K562 (cell line): ENCODE measurements around the gene KLK14. TPM values are rescaled to one million over a fixed set of nuclear protein-coding genes. Genes with fewer than 3 reads are reported as not detected.
A peak's percentile ranks its signal among the peaks of the same experiment; 100 is the strongest.

Source experiments
- ARID1B ChIP-seq: fragments of 450-650 bp; IDR thresholded peaks from 2 replicates; pipeline ENCODE4 v1.6.1; 2016; ENCODE audit warnings: antibody characterized with exemption, mild to moderate bottlenecking, inconsistent platforms
- FOXP1 ChIP-seq: sonication (generic); formaldehyde crosslinking; IDR thresholded peaks from 2 replicates; pipeline ENCODE4 v1.8.0; 2022; ENCODE audit warnings: mild to moderate bottlenecking, missing genetic modification reagents
- GABPA ChIP-seq: fragments of 200-800 bp; sonication (Bioruptor generic); conservative IDR thresholded peaks from 2 replicates; pipeline ENCODE4 v1.6.1; 2016; ENCODE audit warnings: low read depth, missing genetic modification characterization, missing compliant biosample characterization
- GABPB1 ChIP-seq: sonication (generic); formaldehyde crosslinking; IDR thresholded peaks from 2 replicates; pipeline ENCODE4 v1.8.0; 2022; ENCODE audit warnings: mild to moderate bottlenecking, missing genetic modification reagents
- GTF2E2 ChIP-seq: fragments of 200-800 bp; sonication (Bioruptor generic); IDR thresholded peaks from 2 replicates; pipeline ENCODE4 v1.6.1; 2016; ENCODE audit warnings: missing genetic modification characterization, missing compliant biosample characterization
- HLTF ChIP-seq: fragments of 450-650 bp; IDR thresholded peaks from 2 replicates; pipeline ENCODE4 v1.6.1; 2016
- KDM1A ChIP-seq, 2 experiments: fragments of 450-650 bp; IDR thresholded peaks; 2 replicates each; pipeline ENCODE4 v1.6.1; 2016; ENCODE audit warnings: mild to moderate bottlenecking in 2 of 2
- MTA3 ChIP-seq: fragments of 450-650 bp; formaldehyde crosslinking; IDR thresholded peaks from 2 replicates; pipeline ENCODE4 v1.6.1; 2017; ENCODE audit warnings: mild to moderate bottlenecking, borderline replicate concordance
- MYBL2 ChIP-seq, 2 experiments: fragments of 450-650 bp in 1 of 2; sonication (generic) in 1 of 2; formaldehyde crosslinking in 1 of 2; IDR thresholded peaks; 2 replicates each; pipeline versions ENCODE4 v1.6.1 to v1.8.1; 2017 to 2022; ENCODE audit warnings: borderline replicate concordance in 1 of 2, inconsistent platforms in 1 of 2, low read depth in 1 of 2, mild to moderate bottlenecking in 1 of 2, missing genetic modification reagents in 1 of 2, moderate library complexity in 1 of 2
- RAD21 ChIP-seq, 2 experiments: fragments of 250-450 bp in 1 of 2; fragments of 450-650 bp in 1 of 2; sonication (Bioruptor Pico) in 1 of 2; formaldehyde crosslinking in 1 of 2; IDR thresholded peaks in 1 of 2; conservative IDR thresholded peaks in 1 of 2; 2 replicates each; pipeline versions ENCODE4 v1.4.0 to v1.8.0; 2020 to 2022; ENCODE audit warnings: mild to moderate bottlenecking in 2 of 2, moderate library complexity in 1 of 2
- RAD51 ChIP-seq: fragments of 450-650 bp; IDR thresholded peaks from 2 replicates; pipeline ENCODE4 v1.7.1; 2016; ENCODE audit warnings: low read depth, mild to moderate bottlenecking, borderline replicate concordance
- SIRT6 ChIP-seq: IDR thresholded peaks from one replicate; pipeline ENCODE4 v1.6.1; 2012; ENCODE audit warnings: low read depth, mild to moderate bottlenecking, control low read depth, inconsistent platforms, low read length, moderate library complexity
- SMAD3 ChIP-seq: fragments of 450-650 bp; formaldehyde crosslinking; conservative IDR thresholded peaks from 2 replicates; pipeline ENCODE4 v1.4.0; 2020; ENCODE audit warnings: mild to moderate bottlenecking
- SMARCA4 ChIP-seq: fragments of 450-650 bp; IDR thresholded peaks from 2 replicates; pipeline ENCODE4 v1.6.1; 2016
- SOX6 ChIP-seq: fragments of 450-650 bp; IDR thresholded peaks from 2 replicates; pipeline ENCODE4 v1.6.1; 2014; ENCODE audit warnings: mild to moderate bottlenecking
- ZC3H4 ChIP-seq: sonication (generic); formaldehyde crosslinking; IDR thresholded peaks from 2 replicates; pipeline ENCODE4 v1.9.0; 2021; ENCODE audit warnings: missing genetic modification reagents, borderline replicate concordance
- ZNF263 ChIP-seq: sonication (generic); formaldehyde crosslinking; IDR thresholded peaks from 2 replicates; pipeline ENCODE4 v1.8.0; 2022; ENCODE audit warnings: mild to moderate bottlenecking, missing genetic modification reagents, borderline replicate concordance
- ZNF311 ChIP-seq: fragments of 250-450 bp; sonication (Bioruptor Pico); IDR thresholded peaks from 2 replicates; pipeline ENCODE4 v1.4.0; 2020; ENCODE audit warnings: mild to moderate bottlenecking, moderate library complexity
- ZNF79 ChIP-seq: fragments of 250-450 bp; sonication (Bioruptor Pico); IDR thresholded peaks from 2 replicates; pipeline ENCODE4 v1.4.0; 2020; ENCODE audit warnings: low read depth, mild to moderate bottlenecking, moderate library complexity
- polyA plus RNA-seq, 8 experiments: library from polyadenylated mRNA; depleted of rRNA in 4 of 8; stranded (reverse) in 5 of 8; unstranded in 3 of 8; fragments of >200 nt; fragmentation: Nextera tagmentation in 2 of 8; fragmentation: Illumina TruSeq in 1 of 8; extraction: Ambion mirVana in 2 of 8; extraction: Trizol in 1 of 8; gene quantifications; 2 replicates each; pipeline versions ENCODE4 v1.2.1 to v1.2.3, GENCODE V29; 2011 to 2014; ENCODE audit warnings: inconsistent platforms in 1 of 8, missing spikeins in 1 of 8
- total RNA-seq, 7 experiments: library from RNA; depleted of rRNA in 6 of 7; stranded (reverse); fragments of >200 nt in 6 of 7; fragmentation: Illumina TruSeq in 2 of 7; extraction: Trizol in 2 of 7; gene quantifications; 2 replicates each; pipeline versions ENCODE4 v1.2.1 to v1.2.3, GENCODE V29; 2011 to 2021; ENCODE audit warnings: low replicate concordance in 1 of 7
- TF ChIP-seq, protein P1 (sequence below): fragments of 450-650 bp; conservative IDR thresholded peaks from 2 replicates; pipeline ENCODE4 v1.6.1; 2016; ENCODE audit warnings: missing genetic modification characterization, low read depth, mild to moderate bottlenecking, missing compliant biosample characterization, moderate library complexity
- TF ChIP-seq, protein P2 (sequence below): IDR thresholded peaks from 3 replicates; pipeline ENCODE4 v1.6.1; 2011; ENCODE audit warnings: borderline replicate concordance, mild to moderate bottlenecking; ENCODE audit not compliant: insufficient read length, insufficient read depth
- TF ChIP-seq, protein P3 (sequence below): fragments of 450-650 bp; IDR thresholded peaks from 2 replicates; pipeline ENCODE4 v1.6.1; 2017; ENCODE audit warnings: antibody characterized with exemption

The KLK14 gene
- total and polyA plus RNA-seq, 9 of the 15 experiments (the other 6 are each of a cell fraction or from before 2014, with no cell fraction given) = not detected

DNA sequence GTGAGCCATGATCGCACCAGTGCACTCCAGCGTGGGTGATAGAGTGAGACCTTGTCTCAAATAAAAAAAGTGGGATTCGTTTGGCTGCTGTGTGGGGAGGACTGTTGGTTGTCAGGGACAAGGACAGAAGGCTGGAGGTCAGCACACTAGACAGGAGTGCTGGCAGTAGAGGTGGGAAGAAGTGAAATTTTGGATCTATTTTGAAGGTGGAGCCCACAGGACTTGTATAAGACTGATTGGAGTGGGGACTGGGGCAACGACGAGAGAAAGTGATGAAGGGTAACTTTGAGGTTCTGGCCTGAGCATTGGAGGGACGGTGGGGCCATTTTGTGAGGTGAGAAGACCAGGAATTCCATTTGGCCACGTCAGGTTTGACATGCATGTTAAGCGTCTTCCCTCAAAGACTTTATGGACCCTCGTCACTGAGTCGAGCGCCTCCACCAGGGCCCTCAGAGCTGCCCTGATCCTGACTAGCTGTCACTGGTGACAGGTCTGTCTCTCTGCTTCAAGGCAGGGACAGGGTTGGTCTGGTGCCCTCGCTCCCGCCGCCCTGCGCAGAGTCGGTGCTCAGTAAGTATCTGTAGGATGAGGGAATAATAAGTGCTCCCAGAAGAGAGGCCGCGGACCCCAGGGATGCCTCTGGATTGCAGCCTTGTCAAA, 24.8 kb upstream of the KLK14 start (continued):
- TF ChIP-seq ZNF263 (peak; percentile 75), ARID1B (no peak), GTF2E2 (tag) (no peak), HLTF (no peak), FOXP1 (CRISPR knock-in tag) (no peak), SOX6 (no peak), SMAD3 (CRISPR knock-in tag) (no peak), ZNF311 (CRISPR knock-in tag) (no peak), KDM1A (IDR thresholded peaks at IDR 0.05) (no peak), ZC3H4 (CRISPR knock-in tag) (no peak), ZNF79 (CRISPR knock-in tag) (no peak), MYBL2 (IDR thresholded peaks at IDR 0.05; ENCODE audit: low read depth) (no peak), MYBL2 (CRISPR knock-in tag; IDR thresholded peaks at IDR 0.05; ENCODE audit: borderline replicate concordance) (no peak), SIRT6 (no peak), SMARCA4 (peak; percentile 55; the same call in 1 of the 2 replicates), RAD51 (no peak), GABPB1 (CRISPR knock-in tag) (no peak), RAD21 (CRISPR knock-in tag; conservative IDR thresholded peaks at IDR 0.05 in 1 of 2, IDR thresholded peaks at IDR 0.05 in 1 of 2) (no peak), GABPA (no peak), MTA3 (no peak)
- TF ChIP-seq, protein P1, sequence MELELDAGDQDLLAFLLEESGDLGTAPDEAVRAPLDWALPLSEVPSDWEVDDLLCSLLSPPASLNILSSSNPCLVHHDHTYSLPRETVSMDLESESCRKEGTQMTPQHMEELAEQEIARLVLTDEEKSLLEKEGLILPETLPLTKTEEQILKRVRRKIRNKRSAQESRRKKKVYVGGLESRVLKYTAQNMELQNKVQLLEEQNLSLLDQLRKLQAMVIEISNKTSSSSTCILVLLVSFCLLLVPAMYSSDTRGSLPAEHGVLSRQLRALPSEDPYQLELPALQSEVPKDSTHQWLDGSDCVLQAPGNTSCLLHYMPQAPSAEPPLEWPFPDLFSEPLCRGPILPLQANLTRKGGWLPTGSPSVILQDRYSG (tag) = no peak
- TF ChIP-seq, protein P2, sequence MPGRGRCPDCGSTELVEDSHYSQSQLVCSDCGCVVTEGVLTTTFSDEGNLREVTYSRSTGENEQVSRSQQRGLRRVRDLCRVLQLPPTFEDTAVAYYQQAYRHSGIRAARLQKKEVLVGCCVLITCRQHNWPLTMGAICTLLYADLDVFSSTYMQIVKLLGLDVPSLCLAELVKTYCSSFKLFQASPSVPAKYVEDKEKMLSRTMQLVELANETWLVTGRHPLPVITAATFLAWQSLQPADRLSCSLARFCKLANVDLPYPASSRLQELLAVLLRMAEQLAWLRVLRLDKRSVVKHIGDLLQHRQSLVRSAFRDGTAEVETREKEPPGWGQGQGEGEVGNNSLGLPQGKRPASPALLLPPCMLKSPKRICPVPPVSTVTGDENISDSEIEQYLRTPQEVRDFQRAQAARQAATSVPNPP = no peak
- TF ChIP-seq, protein P3, sequence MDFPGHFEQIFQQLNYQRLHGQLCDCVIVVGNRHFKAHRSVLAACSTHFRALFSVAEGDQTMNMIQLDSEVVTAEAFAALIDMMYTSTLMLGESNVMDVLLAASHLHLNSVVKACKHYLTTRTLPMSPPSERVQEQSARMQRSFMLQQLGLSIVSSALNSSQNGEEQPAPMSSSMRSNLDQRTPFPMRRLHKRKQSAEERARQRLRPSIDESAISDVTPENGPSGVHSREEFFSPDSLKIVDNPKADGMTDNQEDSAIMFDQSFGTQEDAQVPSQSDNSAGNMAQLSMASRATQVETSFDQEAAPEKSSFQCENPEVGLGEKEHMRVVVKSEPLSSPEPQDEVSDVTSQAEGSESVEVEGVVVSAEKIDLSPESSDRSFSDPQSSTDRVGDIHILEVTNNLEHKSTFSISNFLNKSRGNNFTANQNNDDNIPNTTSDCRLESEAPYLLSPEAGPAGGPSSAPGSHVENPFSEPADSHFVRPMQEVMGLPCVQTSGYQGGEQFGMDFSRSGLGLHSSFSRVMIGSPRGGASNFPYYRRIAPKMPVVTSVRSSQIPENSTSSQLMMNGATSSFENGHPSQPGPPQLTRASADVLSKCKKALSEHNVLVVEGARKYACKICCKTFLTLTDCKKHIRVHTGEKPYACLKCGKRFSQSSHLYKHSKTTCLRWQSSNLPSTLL = peak; percentile 97
